Stimulated activated CD8-positive, alpha-beta memory T cell treated with anti-CD3 and anti-CD28 coated beads, Interleukin-12 subunit alpha, Interleukin-12 subunit beta, amount 100 ng/mL, for 1 hour (primary cell): Measurements from ENCODE around the gene P2RX3.
"Not testable (repeated sequence)": the region's sequence is repeated elsewhere in the genome, so short reads cannot be mapped to it uniquely, and the experiment has no call there.

Experiments used
- DNase-seq: peaks from one replicate; pipeline ENCODE4 v3.0.0-alpha.2; 2020; ENCODE audit warnings: low read depth

The P2RX3 gene

GRCh38 chr11:57324886-57325734, 13.0 kb upstream of the P2RX3 start, which contains the start of gene TNKS1BP1:
Gene TNKS1BP1 (minus strand): TSS chr11:57324952. CDS start chr11:57321885, 3,067 bp downstream.
- DNase-seq, result peak; percentile 80

DNA sequence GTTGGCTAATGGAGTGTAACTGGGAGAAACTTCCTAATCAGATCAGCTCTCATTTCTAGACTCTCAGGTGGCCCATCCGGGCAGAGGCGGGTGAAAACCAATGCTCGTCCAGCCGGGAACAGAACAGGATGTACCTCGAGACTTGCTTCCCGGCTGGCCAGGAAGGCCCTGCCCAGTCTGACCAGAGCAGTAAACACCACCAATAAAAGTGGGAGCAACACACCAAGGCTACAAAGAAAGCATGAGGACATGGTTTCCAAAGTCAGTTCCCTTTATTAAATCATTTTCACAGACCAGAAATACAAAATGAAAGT, 12.5 kb upstream of the P2RX3 start:
- no peak for DNase-seq

DNA sequence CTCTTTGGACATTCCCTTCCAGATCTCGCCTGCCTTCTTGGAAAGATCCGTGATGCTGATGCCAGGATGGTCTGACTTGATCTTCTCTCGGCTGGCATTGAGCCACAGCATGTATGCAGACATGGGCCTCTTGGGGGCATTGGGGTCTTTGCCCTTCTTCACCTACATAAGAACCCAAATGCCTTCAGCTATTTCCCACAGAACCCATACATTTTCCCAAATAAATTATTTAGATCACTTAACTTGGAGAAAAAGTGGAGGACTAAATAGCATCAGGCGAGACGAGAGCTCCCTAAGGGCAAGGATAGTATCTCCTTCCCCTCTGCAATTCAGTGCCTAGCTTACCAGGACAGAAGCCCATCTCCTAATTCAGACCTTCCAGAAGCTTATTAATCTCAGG, 10.4 kb upstream of the P2RX3 start:
- no peak for DNase-seq

- DNase-seq, result no peak
These were observed 8.1 kb upstream of the P2RX3 start for GRCh38 chr11:57330029-57330428.

GRCh38 chr11:57331720-57332119, 6.4 kb upstream of the P2RX3 start:
- DNase-seq, result no peak

DNA sequence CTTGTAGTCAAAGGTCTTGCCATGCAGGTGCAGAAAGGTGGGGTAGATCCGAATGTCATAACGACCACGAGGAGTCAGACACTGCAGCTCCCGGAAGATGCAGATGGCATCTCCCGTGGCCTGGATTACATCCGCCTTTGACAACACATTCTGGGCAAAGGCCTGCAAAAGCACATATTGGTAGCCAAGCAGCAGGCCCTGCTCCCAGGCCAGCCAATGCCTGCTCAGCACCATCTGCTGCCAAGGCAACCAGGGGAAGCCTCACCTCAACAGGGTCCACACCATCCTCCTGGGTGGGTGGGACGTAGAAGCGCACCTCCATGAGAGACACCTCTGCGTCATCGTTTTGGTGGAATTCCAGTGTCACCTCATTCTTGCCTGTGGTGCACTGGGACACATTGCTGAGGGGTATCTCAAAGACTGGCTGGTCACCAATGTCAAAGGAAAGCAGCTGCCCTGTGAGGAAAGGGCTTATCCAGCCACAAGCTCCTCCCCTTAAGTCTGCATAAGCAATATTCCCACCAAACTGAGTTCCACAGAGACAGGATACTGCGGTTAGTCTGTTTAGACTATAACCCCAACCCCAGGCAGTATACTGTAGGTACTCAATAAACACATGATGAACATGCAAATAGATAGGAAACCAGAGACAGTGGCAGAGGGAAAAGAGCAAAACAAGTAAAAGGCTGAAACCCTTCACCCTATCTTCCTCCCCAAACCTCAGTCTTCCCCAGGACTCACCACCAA, 5.3 kb upstream of the P2RX3 start:
- no peak for DNase-seq

DNA sequence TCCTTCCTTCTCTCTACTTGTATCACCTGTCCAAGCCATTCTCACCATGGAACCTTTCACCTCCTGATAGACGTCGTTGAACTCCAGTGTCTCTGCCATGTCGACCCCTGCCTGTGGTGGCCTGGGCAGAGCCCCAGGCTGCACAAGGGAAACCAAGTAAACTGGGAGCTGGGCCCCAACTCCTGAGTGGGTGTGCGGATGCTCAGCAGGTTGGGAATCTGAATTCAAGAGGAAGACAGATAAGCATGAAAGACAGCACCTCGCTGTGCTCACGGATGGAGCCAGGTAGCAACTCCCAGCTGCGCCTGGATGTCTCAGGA, 3.2 kb upstream of the P2RX3 start:
- DNase-seq, result no peak

DNA sequence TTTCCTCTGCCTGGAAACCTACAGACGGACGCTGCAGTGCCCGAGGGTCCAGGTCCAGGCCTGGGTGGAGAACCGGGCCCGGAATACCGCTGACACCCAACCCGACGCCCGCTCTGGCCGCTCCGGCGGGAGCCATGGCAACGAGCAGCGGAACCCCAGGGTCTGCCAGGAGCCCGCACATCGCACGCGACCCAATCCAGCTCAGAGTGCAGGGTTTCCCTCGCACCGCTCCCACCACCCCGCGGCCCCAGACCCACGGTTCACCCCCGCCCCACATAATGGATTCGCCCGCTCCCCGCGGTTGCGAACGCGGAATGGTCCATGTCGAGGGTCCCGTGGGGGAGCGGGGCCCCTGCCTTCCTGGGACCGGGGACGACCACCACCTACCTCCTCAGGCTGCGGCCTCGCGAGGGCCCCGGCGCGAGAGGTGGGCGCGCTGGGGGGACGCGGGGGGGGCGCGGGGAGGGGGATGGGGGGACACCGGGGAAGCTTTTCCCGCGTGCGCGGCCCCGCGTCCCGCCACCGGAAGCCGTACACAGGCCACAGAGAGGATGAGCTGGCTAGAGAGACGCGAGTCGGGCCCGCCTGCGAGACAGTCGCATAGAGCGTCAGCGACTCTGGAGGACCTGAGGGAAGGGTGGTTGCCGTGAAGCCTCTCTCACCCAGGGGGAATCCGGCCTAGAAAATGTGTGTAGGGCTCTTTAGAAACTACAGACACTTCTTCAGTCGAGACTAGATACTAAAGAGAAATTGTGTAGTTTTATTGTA, 2.6 kb upstream of the P2RX3 start, which contains the start of gene SSRP1:
TSS of gene SSRP1 (minus strand) at position 550 of the 768 bp plus-strand sequence. CDS start 771 bp downstream, outside the sequence.
- DNase-seq, result peak; percentile 80

- no peak for DNase-seq
These were observed 2.0 kb upstream of the P2RX3 start for GRCh38 chr11:57336111-57336666.

DNA sequence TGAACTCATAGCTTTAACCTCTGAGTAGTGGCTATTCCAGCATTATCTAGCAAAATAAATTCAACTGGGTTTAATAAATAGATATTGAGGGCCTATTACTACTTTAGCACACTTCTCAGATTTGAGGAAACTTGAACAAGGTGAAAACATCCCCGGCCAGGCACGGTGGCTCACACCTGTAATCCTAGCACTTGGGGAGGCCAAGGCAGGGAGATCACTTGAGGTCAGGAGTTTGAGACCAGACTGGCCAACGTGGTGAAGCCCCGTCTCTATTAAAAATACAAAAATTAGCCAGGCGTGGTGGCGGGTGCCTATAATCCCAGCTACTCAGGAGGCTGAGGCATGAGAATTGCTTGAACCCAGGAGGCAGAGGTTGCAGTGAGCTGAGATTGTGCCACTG, 1.3 kb upstream of the P2RX3 start:
- DNase-seq, result not testable (repeated sequence)

DNA sequence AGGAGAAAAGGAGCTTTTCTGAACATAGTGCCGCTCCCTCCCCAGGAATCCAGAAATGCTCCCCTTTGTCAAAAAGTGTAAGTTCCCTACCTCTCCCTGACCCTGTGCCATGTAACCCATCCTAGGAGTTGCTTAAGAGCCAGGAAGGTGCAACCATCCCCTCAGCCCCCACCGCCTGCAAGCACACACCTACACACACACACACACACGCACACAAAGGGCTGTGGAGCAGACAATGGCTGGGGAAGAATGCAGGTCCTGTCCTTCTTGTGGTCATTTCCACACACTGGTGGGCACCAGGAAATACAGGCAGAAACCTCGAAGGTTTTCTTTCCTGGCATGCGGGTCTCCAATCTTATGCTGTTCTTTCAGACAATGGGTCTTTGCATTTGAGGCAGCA, 1.2 kb downstream of the P2RX3 start:
- no peak for DNase-seq

GRCh38 chr11:57340039-57340615, 2.0 kb downstream of the P2RX3 start:
- no peak for DNase-seq

GRCh38 chr11:57341250-57341808, 3.2 kb downstream of the P2RX3 start:
- DNase-seq, result no peak

- DNase-seq, result no peak
These were observed 4.5 kb downstream of the P2RX3 start for GRCh38 chr11:57342702-57343101.

DNA sequence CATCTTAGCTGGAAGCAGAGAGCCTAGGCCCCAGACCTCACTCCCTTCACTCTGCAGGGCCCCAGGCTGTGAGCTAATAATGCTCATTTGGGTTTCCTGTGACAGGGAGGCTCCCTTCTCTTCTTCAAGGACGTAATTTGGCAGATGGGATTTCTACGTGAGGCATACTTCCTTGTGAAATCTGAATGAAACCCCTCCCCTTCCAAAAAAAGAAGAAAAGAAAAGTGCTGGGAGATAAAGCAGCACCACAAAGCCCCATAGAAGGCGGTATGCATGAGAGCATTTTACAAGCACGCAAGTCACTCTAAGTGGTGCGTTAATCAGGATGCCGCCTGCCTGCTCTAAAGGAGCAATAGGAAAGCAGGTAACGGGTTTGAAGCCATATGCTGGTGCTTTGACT, 5.7 kb downstream of the P2RX3 start:
- no peak for DNase-seq

DNA sequence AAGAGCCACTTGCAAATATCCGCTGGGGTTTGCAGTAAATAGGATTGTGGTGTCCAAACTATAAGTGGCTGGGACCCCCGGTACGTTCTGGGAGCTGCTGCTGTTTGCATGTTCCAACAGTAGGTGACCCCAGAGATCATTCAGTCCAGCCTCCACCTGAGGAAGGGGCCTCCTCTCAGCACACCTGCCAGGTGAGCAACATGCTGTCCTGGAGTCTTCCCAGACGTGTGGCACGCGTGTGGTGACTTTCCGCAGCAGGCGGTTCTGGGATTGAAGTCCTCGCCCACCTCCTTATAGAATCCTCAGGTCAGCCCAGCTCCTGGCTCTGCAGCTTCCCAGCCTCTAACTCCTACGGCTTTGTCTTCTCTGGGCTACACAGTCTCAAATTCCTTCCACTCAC, 6.7 kb downstream of the P2RX3 start:
- DNase-seq, result no peak

DNA sequence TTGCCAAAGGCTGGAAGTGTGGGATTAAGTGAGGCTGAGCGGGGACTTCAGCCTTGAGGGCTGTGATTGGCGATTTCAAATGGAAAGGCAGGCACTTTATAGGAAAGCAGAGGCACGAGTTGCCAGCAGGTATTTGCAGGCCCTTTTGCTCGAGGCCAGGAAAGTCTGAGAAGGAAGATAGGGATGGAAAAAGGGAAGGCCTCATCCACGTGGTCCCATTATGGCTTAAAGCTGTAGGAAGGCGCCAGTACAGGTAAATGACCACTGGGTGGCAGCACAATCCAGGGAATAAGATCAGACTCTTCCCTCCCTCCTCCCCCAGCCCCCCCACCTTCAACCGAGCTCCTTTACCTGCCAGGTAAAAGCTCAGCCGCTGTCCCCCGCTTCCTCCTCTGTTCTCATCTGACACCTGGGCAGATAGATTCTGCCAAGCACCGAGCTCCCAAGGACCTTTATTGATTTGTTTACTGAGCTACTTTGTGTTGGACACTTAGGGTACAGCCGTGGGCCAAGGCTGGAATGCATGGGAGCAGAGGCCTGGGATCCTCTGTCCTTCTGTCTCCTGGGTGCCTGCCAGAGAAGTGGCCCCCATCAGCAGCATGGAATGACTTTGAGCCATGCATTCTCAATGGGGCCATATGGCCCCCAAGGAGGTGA, 7.5 kb downstream of the P2RX3 start:
- DNase-seq, result peak; percentile 60

- no peak for DNase-seq
These were observed 9.2 kb downstream of the P2RX3 start for GRCh38 chr11:57347336-57347735.

DNA sequence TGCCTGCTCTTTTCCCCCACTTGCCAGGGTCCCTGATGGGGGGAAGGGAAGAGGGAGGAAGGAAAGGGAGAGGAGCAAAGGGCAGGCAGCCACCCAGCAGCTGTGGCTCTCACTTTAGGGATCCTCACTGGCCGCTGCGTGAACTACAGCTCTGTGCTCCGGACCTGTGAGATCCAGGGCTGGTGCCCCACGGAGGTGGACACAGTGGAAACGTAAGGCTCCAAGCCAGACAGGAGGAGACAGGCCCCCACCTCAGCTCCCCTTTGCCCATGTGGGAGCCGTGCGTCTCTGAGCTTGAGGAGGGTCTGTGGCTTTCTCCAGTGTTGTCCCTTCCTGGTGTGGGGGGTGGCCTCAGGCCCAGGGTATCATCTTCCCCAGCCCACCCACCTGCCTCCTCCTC, 9.9 kb downstream of the P2RX3 start:
- no peak for DNase-seq

GRCh38 chr11:57348636-57349313, 10.6 kb downstream of the P2RX3 start:
- DNase-seq, result no peak
